ENCODE results near the gene LRRC40. TPM values are rescaled to one million over a fixed set of nuclear protein-coding genes. Genes with fewer than 3 reads are reported as not detected.

LRRC40 gene
- total and polyA plus RNA-seq, 3 donors from 2014 or later: 10.1 to 22.1 (median 18.2) TPM

DNA sequence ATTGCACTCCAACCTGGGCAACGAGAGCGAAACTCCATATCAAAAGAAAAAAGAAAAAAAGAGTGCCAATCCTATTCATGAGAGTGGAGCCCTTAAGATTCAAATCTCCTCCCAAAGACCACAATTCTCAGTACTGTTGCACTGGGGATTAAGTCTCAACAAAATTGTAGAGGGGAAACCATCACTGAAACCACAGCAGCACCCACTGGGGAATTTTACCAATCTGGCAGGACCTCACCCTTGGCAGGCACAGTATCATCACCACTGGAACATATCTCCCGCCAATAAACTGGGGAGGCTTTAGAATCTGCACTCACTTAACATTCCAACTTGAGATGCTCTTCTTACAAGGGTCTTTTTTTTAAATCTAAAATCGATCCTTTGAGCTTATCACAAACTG, 41.0 kb downstream of the LRRC40 start:
- Histone ChIP-seq H3K9me3 (no peaks in the 10 kb centered on the region), H3K27me3 (no peaks in the 10 kb centered on the region), H3K36me3 (ENCODE audit: low read depth, missing control alignments) (no peaks in the 10 kb centered on the region), H3K4me3 (no peak overlapping the region), H3K27ac (no peak overlapping the region), H3K4me1 (no peaks in the 10 kb centered on the region)
- DNase-seq: no peak
- WGBS, 2 donors: 94 to 97% methylated on average over 4 of the region's 4 CpGs
- intact Hi-C loops (cut with DNase I; ENCODE audit: low total_unique reads): no loop called here
- TF ChIP-seq POLR2A (IDR thresholded peaks at IDR 0.05): no peak
- TF ChIP-seq, protein P1, sequence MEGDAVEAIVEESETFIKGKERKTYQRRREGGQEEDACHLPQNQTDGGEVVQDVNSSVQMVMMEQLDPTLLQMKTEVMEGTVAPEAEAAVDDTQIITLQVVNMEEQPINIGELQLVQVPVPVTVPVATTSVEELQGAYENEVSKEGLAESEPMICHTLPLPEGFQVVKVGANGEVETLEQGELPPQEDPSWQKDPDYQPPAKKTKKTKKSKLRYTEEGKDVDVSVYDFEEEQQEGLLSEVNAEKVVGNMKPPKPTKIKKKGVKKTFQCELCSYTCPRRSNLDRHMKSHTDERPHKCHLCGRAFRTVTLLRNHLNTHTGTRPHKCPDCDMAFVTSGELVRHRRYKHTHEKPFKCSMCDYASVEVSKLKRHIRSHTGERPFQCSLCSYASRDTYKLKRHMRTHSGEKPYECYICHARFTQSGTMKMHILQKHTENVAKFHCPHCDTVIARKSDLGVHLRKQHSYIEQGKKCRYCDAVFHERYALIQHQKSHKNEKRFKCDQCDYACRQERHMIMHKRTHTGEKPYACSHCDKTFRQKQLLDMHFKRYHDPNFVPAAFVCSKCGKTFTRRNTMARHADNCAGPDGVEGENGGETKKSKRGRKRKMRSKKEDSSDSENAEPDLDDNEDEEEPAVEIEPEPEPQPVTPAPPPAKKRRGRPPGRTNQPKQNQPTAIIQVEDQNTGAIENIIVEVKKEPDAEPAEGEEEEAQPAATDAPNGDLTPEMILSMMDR (IDR thresholded peaks at IDR 0.05): no peak

DNA sequence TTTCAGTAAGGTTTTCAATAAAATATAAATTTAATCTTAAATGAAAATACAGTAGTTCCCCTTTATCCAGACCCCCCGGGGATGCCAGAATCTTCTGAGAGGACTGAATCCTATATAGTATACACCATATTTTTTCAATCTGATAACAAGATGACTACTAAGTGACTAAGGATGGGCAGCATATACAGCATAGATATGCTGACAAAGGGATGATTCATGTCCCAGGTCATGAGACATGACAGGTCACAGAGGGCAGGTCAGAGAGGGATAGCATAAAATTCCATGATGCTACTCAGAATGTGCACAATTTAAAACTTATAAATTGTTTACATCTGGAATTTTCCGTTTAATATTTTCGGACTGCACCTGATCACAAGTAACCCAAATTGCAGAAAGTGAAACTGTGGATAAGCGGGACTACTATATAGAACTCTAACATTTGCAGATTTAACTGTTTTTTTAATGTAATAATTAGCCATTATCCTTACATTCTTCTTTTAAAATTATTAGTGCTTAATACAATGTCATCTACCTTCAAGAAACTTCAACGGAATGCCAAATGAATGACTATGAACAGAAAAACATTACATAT, 48.8 kb downstream of the LRRC40 start:
- no peaks in the 10 kb centered on the region for H3K9me3 ChIP-seq
- H3K36me3 ChIP-seq (ENCODE audit: low read depth, missing control alignments): no peaks in the 10 kb centered on the region
- no peak for DNase-seq
- 95 to 96% methylated on average over 5 of the region's 5 CpGs for WGBS, 2 donors
- H3K4me1 ChIP-seq: no peaks in the 10 kb centered on the region
- intact Hi-C loops (cut with DNase I; ENCODE audit: low total_unique reads): no loop called here
- no peak overlapping the region for H3K27ac ChIP-seq
- H3K4me3 ChIP-seq: no peak overlapping the region
- TF ChIP-seq POLR2A (IDR thresholded peaks at IDR 0.05): no peak
- TF ChIP-seq, protein P1 (IDR thresholded peaks at IDR 0.05): no peak
- no peaks in the 10 kb centered on the region for H3K27me3 ChIP-seq

DNA sequence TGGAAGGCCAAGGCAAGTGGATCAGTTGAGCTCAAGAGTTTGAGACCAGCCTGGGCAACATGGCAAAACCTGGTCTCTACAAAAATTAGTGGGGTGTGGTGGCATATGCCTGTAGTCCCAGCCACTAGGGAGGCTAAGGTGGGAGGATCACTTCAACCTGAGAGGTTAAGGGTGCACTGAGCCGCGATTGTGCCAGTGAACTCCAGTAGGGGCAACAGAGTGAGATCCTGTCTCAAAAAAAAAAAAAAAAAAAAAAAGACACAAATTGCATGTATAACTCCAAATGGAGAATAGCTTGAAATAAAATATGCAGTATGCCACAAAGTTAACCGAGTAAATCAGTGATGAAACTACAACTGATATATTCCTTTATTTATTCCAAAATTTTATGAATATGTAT, 51.6 kb downstream of the LRRC40 start:
- no peaks in the 10 kb centered on the region for H3K36me3 ChIP-seq (ENCODE audit: low read depth, missing control alignments)
- WGBS, 2 donors: 88 to 90% methylated on average over 3 of the region's 3 CpGs
- TF ChIP-seq, protein P1 (IDR thresholded peaks at IDR 0.05): no peak
- TF ChIP-seq POLR2A (IDR thresholded peaks at IDR 0.05): no peak
- no peak overlapping the region for H3K27ac ChIP-seq
- intact Hi-C loops (cut with DNase I; ENCODE audit: low total_unique reads): no loop called here
- H3K4me3 ChIP-seq: no peak overlapping the region
- H3K9me3 ChIP-seq: no peaks in the 10 kb centered on the region
- no peaks in the 10 kb centered on the region for H3K27me3 ChIP-seq
- H3K4me1 ChIP-seq: no peaks in the 10 kb centered on the region
- no peak for DNase-seq

DNA sequence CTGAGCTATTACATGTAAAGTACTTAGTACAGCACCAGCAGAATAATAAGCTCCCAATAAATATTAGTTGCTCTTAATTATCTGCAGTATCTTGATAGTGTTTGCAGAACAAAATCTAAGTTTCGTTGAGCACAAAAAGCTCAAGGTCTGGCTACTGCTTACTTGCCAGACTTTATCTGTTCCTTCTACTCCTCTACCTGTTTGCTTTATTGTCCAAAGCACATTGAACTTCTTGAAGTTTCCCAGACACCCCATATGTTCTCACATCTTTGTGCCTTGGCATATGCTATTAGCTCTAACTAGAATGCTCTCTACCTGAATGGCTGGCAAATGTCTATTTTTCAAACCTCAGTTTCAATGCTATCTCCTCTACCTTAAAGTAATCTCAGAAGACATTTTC, 54.9 kb downstream of the LRRC40 start:
- H3K27me3 ChIP-seq: no peaks in the 10 kb centered on the region
- no peaks in the 10 kb centered on the region for H3K36me3 ChIP-seq (ENCODE audit: low read depth, missing control alignments)
- no peaks in the 10 kb centered on the region for H3K4me1 ChIP-seq
- H3K9me3 ChIP-seq: no peaks in the 10 kb centered on the region
- WGBS, 2 donors: 50 to 63% methylated on average over 1 of the region's 1 CpG
- no peak for DNase-seq
- TF ChIP-seq POLR2A (IDR thresholded peaks at IDR 0.05): no peak
- TF ChIP-seq, protein P1 (IDR thresholded peaks at IDR 0.05): no peak
- H3K27ac ChIP-seq: no peak overlapping the region
- no peak overlapping the region for H3K4me3 ChIP-seq
- intact Hi-C loops (cut with DNase I; ENCODE audit: low total_unique reads): no loop called here

DNA sequence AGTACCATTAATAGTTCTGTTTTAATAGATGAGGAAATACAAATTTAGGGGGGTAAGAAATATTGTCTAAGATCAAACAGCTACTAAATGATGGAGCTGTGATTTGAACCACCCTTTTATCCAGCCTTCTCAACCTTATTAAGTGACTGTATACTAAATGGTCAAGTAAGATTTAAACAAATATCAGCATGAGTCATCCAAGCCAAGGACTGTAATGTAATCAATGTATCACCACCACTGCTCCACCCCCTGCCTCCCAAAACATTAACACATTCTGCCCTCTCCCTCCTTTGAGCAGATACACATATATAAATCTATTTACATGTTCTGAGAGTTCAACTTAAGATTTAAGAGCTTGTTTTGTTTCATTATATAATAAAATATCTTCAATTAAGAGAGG, 58.9 kb downstream of the LRRC40 start:
- DNase-seq: no peak
- Histone ChIP-seq H3K4me1 (no peaks in the 10 kb centered on the region), H3K27ac (no peak overlapping the region), H3K36me3 (ENCODE audit: low read depth, missing control alignments) (no peaks in the 10 kb centered on the region), H3K4me3 (no peak overlapping the region), H3K9me3 (no peaks in the 10 kb centered on the region), H3K27me3 (no peaks in the 10 kb centered on the region)
- intact Hi-C loops (cut with DNase I; ENCODE audit: low total_unique reads): no loop called here
- TF ChIP-seq POLR2A (IDR thresholded peaks at IDR 0.05): no peak
- TF ChIP-seq, protein P1 (IDR thresholded peaks at IDR 0.05): no peak

Data from testis (tissue), 3 donors.